Mesodermal cell (in vitro differentiated cells): ENCODE data around the gene MAEA.

ENCODE experiments used
- H3K27ac ChIP-seq: 2 replicates; pipeline ENCODE4 v1.7.0; 2013; ENCODE audit warnings: mild to moderate bottlenecking, low read depth, low read length, moderate library complexity; ENCODE audit not compliant: severe bottlenecking
- H3K36me3 ChIP-seq: 2 replicates; pipeline ENCODE4 v1.7.1; 2013; ENCODE audit warnings: mild to moderate bottlenecking, low read length, moderate library complexity; ENCODE audit not compliant: control insufficient read depth, insufficient read depth
- H3K4me1 ChIP-seq: one replicate; pipeline ENCODE4 v1.7.1; 2013; ENCODE audit warnings: mild to moderate bottlenecking, low read length; ENCODE audit not compliant: insufficient read depth, control insufficient read depth, poor library complexity, severe bottlenecking
- H3K4me3 ChIP-seq: 2 replicates; pipeline ENCODE4 v1.7.0; 2013; ENCODE audit warnings: low read length, control low read depth, mild to moderate bottlenecking; ENCODE audit not compliant: insufficient read depth, poor library complexity, severe bottlenecking; ENCODE audit errors: extremely low read depth
- H3K9me3 ChIP-seq: 2 replicates; pipeline ENCODE4 v1.7.1; 2013; ENCODE audit warnings: mild to moderate bottlenecking, low read length, moderate library complexity; ENCODE audit not compliant: control insufficient read depth
- WGBS, 2 experiments: methylation state at CpG; one replicate each; pipeline ENCODE4 v1.1.5; 2013; ENCODE audit warnings: missing lambda C conversion rate in 2 of 2; ENCODE audit not compliant: insufficient coverage in 2 of 2; 5-methylcytosine and 5-hydroxymethylcytosine counted together

MAEA gene

GRCh38 chr4:1350169-1350520, 60.5 kb downstream of the MAEA start:
- peaks cover 27% of the 10 kb centered on the region for H3K36me3 ChIP-seq
- H3K27ac ChIP-seq = no peak overlapping the region
- no peaks in the 10 kb centered on the region for H3K9me3 ChIP-seq
- no peak overlapping the region for H3K4me3 ChIP-seq
- H3K4me1 ChIP-seq = peaks cover under 1% of the 10 kb centered on the region
- 83 to 97% methylated on average over 5 of the region's 5 CpGs for WGBS, 2 experiments

DNA sequence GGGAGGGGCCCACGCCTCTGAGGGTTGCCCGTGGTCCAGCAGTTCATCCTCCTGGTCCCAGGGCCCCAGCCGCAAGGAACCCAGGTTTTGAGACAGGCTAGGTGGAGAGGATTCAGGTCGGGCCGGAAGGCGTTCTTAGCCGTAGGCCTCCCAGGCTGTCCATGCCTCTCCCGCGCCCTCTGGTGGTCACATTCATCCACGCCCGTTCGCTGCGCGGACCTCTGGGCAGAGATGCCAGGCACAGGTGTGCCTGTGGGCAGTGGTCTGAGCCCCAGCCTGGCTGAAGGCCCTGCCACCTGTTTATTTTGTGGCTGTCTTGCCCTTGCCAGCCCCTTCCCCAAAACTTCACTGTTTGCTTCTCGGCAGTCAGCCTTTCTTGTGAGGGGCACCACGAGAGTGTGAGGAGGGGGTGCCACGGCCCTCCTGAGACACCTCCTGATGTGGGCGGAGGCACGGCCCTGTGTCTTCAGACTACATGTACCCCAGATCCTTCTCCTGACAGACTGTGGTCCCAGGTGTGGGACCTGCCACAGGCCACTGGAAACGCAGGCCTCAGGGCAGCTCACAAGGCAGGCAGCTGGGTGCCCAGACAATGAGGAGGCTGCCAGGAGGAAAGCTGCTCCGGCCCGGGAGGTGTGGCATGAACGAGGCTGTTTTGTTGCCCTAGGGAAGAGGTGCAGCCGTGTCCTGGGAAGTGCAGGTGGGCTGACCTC, 62.3 kb downstream of the MAEA start:
- WGBS, 2 experiments = 44 to 48% methylated on average over 22 to 23 of the region's 24 CpGs
- H3K4me3 ChIP-seq = no peak overlapping the region

DNA sequence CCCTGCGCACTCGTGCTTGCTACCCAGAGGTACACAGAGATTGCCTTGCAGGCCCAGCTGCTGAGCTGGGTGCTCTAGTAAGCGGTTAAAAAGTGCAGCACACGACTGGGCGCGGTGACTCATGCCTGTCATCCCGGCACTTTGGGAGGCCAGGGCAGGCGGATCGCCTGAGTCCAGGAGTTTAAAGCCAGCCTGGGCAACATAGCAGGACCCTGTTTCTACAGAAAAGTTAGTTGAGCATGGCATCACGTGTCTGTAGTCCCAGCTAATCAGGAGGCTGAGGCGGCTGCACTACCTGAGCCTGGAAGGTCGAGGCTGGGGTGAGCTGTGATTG, 62.8 kb downstream of the MAEA start:
- 91 to 97% methylated on average over 12 of the region's 12 CpGs for WGBS, 2 experiments
- Histone ChIP-seq H3K36me3 (peaks cover 41% of the 10 kb centered on the region), H3K9me3 (no peaks in the 10 kb centered on the region), H3K27ac (no peak overlapping the region), H3K4me1 (no peaks in the 10 kb centered on the region), H3K4me3 (no peak overlapping the region)

More for the DNA sequence above, 62.3 kb downstream of the MAEA start:
- H3K36me3 ChIP-seq = peaks cover 40% of the 10 kb centered on the region
- no peaks in the 10 kb centered on the region for H3K9me3 ChIP-seq
- no peak overlapping the region for H3K27ac ChIP-seq
- H3K4me1 ChIP-seq = no peaks in the 10 kb centered on the region

DNA sequence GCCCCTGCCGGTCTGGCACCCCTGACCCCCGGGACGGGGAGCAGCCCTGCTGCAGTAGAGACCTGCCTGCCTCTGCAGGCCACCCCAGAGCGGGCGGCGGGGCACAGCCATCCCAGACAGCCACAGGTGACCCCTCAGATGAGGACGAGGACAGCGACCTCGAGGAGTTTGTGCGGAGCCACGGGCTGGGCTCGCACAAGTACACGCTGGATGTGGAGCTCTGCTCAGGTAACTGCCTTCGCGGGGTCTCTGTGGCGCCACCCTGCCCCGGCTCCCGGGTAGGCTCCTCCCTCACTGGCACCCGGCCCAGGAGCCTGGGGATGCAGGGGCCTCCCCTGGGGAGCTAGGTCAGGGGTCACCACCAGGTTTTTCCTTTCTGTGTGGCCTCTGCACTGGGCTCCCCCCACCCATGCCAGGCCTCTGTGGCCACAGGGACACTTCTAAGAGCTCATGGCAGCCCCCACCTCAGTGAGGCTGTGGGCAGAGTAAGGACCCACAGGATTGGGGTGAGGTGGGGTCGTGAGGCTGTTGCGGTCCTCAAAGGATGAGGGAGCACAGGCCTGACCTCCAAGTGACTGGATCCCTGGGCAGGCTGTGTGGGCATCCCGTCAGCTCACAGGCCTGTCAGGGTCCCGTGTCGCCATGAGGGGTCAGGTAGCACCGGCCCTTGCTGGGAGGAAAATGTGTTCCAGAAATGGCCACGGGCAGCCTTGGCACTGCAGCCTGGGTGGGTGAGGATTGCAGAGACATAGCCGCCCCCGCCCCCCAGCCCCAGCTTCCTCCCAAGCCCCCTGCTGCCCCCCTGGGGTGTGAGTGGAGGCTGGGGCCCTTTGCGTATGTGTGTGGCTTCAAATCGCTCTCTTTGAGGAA, 63.7 kb downstream of the MAEA start:
- no peaks in the 10 kb centered on the region for H3K9me3 ChIP-seq
- H3K36me3 ChIP-seq = peaks cover 48% of the 10 kb centered on the region
- no peak overlapping the region for H3K4me3 ChIP-seq
- 96% methylated on average over 26 to 27 of the region's 30 CpGs for WGBS, 2 experiments
- H3K4me1 ChIP-seq = no peaks in the 10 kb centered on the region
- H3K27ac ChIP-seq = no peak overlapping the region

DNA sequence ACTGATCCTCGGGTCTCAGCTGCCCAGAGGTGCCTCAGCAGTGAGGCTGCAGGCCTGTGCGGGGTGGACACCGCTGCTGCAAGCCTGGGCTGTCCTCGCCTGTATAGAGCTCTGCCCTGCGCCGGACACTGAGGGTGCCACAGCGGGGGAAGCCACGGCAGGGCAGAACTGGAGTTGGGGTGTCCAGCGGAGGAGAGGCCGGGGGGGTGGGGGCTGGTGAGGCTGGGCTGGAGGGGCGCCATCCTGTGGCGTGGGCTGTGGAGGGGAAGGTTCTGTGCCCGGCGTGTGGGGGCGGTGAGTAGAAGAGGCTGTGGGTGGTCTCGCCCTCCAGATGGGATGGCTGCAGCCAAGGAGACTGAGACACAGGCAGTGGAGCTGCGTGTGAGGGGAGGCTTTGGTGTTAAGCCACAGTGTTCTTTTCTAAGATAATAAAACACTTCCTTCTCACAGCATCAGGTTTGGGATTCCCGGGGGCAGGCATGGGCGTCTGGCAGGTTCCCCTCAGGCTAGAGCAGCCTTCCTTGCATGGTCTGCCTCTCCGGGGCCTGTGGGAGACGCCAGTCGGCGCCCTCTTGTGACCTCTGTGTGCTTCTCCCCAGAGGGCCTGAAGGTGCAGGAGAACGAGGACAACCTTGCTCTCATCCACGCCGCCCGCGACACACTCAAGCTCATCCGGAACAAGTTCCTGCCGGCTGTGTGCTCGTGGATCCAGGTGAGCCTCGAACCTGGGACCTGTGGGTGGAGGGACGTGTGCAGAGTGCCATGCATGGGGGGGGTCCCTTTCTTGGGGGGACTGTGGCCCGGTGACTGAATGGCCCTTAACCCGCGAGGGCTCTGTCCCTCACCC, 64.7 kb downstream of the MAEA start:
- no peak overlapping the region for H3K4me3 ChIP-seq
- WGBS, 2 experiments = 85 to 93% methylated on average over 15 to 32 of the region's 36 CpGs
- H3K27ac ChIP-seq = no peak overlapping the region
- H3K36me3 ChIP-seq = peaks cover 53% of the 10 kb centered on the region
- H3K4me1 ChIP-seq = no peaks in the 10 kb centered on the region
- no peaks in the 10 kb centered on the region for H3K9me3 ChIP-seq

DNA sequence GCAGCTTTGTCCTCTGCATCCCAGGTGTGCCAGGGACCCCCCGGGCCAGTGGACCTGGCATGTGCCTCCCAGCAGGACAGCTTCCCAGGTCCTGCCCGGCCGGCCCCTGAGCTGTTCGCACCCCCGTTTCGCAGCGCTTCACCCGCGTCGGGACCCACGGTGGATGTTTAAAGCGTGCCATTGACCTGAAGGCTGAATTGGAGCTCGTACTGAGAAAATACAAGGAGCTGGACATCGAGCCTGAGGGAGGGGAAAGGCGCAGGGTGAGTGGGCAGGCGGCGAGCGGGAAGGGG, 65.2 kb downstream of the MAEA start:
- no peak overlapping the region for H3K27ac ChIP-seq
- 91 to 97% methylated on average over 15 of the region's 18 CpGs for WGBS, 2 experiments
- peaks cover 49% of the 10 kb centered on the region for H3K36me3 ChIP-seq
- H3K4me1 ChIP-seq = no peaks in the 10 kb centered on the region
- H3K4me3 ChIP-seq = no peak overlapping the region
- H3K9me3 ChIP-seq = no peaks in the 10 kb centered on the region

DNA sequence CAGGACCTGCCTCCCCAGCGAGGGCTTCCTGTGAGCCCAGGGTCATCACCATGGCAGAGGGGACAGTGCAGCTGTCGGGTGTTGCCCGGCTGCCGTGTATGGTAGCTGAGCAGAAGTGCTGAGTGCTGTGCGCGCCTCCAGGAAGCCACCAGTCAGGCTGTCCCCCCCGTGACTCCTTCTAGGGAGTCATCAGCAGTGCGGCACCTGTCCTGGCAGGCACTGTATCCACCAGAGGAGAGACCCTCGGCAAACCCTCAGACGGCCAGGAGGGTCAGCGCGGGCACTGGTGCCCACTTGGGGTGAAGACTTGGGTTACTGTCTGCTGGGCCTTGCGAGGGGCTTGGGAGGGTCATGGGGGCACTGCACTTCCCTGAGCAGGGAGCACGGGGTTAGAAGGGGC, 65.7 kb downstream of the MAEA start:
- H3K9me3 ChIP-seq = no peaks in the 10 kb centered on the region
- 92% methylated on average over 6 to 14 of the region's 14 CpGs for WGBS, 2 experiments
- H3K36me3 ChIP-seq = peaks cover 48% of the 10 kb centered on the region
- no peak overlapping the region for H3K27ac ChIP-seq
- peaks cover 2% of the 10 kb centered on the region for H3K4me1 ChIP-seq
- no peak overlapping the region for H3K4me3 ChIP-seq

DNA sequence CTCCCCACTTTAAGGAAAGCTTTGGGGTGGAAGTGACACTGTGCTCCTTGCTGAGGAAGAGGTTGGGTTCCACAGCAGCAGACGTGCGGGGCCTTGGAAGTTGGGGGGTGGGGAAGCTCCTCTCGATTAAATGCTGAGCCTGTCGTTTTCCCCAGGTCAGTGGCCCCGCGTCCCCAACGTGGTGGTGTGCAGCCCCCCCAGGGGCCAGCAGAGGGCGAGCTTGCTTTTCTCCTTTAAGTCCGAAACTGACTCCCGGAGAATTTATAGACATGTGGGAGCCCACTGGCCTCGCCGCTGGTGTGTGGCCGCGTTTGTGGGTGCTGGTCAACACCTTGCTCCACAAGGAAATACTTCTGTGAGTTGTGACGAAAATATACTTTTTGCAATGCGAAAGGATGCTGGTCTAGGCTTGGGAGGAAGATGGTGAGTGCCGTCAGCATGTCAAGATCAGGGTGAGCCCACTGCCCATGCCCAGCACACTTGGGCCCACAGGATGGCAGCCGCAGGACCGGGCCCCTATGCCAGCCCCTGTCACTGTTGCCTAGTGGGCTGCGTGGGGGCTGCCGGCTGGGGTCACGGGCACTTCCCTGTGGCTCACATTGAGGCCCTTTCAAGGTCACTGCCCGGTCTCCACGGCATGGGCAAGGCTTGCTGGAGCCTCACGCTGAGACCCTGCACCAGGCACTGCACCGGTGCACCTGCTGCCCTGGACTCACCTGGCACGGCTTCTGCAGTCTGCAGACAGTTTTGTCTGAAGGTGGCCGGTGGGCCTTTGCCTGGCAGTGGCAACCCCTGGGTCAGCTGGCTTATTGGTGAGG, 66.7 kb downstream of the MAEA start:
- Histone ChIP-seq H3K9me3 (no peaks in the 10 kb centered on the region), H3K36me3 (peaks cover 53% of the 10 kb centered on the region), H3K4me3 (no peak overlapping the region), H3K27ac (no peak overlapping the region), H3K4me1 (peaks cover 6% of the 10 kb centered on the region)
- WGBS, 2 experiments = 68 to 73% methylated on average over 22 to 24 of the region's 28 CpGs

GRCh38 chr4:1357356-1358248, 67.9 kb downstream of the MAEA start:
- Histone ChIP-seq H3K4me1 (peaks cover 6% of the 10 kb centered on the region), H3K27ac (no peak overlapping the region), H3K4me3 (no peak overlapping the region), H3K36me3 (peaks cover 50% of the 10 kb centered on the region), H3K9me3 (no peaks in the 10 kb centered on the region)
- WGBS, 2 experiments = 91 to 94% methylated on average over 19 to 26 of the region's 27 CpGs
